ENCODE measurements around the gene KSR1. TPM values are rescaled to one million over a fixed set of nuclear protein-coding genes. Genes with fewer than 3 reads are reported as not detected.

Gene KSR1
- total and polyA plus RNA-seq, 2 experiments from 2014 or later: 7.8 to 53.2 TPM

DNA sequence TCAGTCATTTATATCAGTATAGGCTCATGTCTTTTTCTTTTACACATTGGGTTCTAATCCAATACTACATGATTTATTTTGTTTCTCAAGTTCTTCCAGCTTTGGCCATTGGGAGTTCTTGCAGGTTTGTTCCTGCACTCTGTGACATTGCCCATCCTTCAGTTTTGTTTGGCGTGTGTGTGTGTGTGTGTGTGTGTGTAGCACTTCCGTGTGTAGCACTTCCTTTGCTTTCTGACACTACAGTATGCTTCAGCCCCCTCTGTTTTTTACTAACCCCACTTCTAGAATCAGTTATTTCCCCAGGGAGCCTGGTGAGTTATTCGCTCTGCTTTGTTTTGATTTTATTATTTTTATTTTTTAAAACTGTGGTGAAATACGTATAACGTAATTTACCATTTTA is 99.1 kb downstream of the KSR1 start:
- Histone ChIP-seq H3K36me3 (ENCODE audit: insufficient read depth) (no peaks in the 10 kb centered on the region), H4K20me1 (replicated peaks; ENCODE audit: insufficient read depth) (no peaks in the 10 kb centered on the region), H3K79me2 (replicated peaks; ENCODE audit: insufficient read depth) (no peaks in the 10 kb centered on the region; the same call in 1 of the 2 replicates), H3K4me1 (ENCODE audit: insufficient read depth) (peaks cover 2% of the 10 kb centered on the region; the same call in 1 of the 2 replicates), H3F3A (replicated peaks; ENCODE audit: low read depth) (no peaks in the 10 kb centered on the region), H3K4me2 (no peak overlapping the region), H3K9me2 (ENCODE audit: insufficient read depth) (no peaks in the 10 kb centered on the region), H3K27ac (ENCODE audit: low read depth) (no peak overlapping the region), H2AFZ (no peak overlapping the region), H3K27me3 (ENCODE audit: insufficient read depth) (no peaks in the 10 kb centered on the region), H3K4me3 (no peak overlapping the region)
- Mint-ChIP-seq H3K27me3 (ENCODE audit: insufficient read depth, low read depth, poor library complexity) (peaks cover 11% of the 10 kb centered on the region), H3K4me1 (peaks cover 22% of the 10 kb centered on the region), H3K4me3 (no peak overlapping the region), H3K36me3 (ENCODE audit: low read depth) (peaks cover 31% of the 10 kb centered on the region), H3K9me3 (peaks cover 4% of the 10 kb centered on the region; the same call in 2 of the 3 replicates), H3K27ac (no peak overlapping the region)
- TF ChIP-seq, protein P1, sequence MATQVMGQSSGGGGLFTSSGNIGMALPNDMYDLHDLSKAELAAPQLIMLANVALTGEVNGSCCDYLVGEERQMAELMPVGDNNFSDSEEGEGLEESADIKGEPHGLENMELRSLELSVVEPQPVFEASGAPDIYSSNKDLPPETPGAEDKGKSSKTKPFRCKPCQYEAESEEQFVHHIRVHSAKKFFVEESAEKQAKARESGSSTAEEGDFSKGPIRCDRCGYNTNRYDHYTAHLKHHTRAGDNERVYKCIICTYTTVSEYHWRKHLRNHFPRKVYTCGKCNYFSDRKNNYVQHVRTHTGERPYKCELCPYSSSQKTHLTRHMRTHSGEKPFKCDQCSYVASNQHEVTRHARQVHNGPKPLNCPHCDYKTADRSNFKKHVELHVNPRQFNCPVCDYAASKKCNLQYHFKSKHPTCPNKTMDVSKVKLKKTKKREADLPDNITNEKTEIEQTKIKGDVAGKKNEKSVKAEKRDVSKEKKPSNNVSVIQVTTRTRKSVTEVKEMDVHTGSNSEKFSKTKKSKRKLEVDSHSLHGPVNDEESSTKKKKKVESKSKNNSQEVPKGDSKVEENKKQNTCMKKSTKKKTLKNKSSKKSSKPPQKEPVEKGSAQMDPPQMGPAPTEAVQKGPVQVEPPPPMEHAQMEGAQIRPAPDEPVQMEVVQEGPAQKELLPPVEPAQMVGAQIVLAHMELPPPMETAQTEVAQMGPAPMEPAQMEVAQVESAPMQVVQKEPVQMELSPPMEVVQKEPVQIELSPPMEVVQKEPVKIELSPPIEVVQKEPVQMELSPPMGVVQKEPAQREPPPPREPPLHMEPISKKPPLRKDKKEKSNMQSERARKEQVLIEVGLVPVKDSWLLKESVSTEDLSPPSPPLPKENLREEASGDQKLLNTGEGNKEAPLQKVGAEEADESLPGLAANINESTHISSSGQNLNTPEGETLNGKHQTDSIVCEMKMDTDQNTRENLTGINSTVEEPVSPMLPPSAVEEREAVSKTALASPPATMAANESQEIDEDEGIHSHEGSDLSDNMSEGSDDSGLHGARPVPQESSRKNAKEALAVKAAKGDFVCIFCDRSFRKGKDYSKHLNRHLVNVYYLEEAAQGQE (IDR thresholded peaks at IDR 0.05; ENCODE audit: unreplicated experiment): no peak
- TF ChIP-seq CREB1 (CRISPR knock-in tag; IDR thresholded peaks at IDR 0.05; ENCODE audit: low read depth) (no peak), EZH2phosphoT487 (IDR thresholded peaks at IDR 0.05; ENCODE audit: unreplicated experiment) (no peak), STAT1 (IDR thresholded peaks at IDR 0.05; ENCODE audit: unreplicated experiment) (no peak), POLR2AphosphoS5 (IDR thresholded peaks at IDR 0.05; ENCODE audit: low read depth) (no peak), ZNF114 (CRISPR knock-in tag; IDR thresholded peaks at IDR 0.05) (no peak), NANOG (IDR thresholded peaks at IDR 0.05; ENCODE audit: borderline replicate concordance) (no peak), ZNF331 (CRISPR knock-in tag; IDR thresholded peaks at IDR 0.05; ENCODE audit: low read depth) (no peak), EZH2 (IDR thresholded peaks at IDR 0.05; ENCODE audit: low read depth, unreplicated experiment) (no peak), JUNB (IDR thresholded peaks at IDR 0.05; ENCODE audit: unreplicated experiment) (no peak)
- TF ChIP-seq, protein P2, sequence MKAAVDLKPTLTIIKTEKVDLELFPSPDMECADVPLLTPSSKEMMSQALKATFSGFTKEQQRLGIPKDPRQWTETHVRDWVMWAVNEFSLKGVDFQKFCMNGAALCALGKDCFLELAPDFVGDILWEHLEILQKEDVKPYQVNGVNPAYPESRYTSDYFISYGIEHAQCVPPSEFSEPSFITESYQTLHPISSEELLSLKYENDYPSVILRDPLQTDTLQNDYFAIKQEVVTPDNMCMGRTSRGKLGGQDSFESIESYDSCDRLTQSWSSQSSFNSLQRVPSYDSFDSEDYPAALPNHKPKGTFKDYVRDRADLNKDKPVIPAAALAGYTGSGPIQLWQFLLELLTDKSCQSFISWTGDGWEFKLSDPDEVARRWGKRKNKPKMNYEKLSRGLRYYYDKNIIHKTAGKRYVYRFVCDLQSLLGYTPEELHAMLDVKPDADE (IDR thresholded peaks at IDR 0.05): no peak
- TF ChIP-seq, protein P3, sequence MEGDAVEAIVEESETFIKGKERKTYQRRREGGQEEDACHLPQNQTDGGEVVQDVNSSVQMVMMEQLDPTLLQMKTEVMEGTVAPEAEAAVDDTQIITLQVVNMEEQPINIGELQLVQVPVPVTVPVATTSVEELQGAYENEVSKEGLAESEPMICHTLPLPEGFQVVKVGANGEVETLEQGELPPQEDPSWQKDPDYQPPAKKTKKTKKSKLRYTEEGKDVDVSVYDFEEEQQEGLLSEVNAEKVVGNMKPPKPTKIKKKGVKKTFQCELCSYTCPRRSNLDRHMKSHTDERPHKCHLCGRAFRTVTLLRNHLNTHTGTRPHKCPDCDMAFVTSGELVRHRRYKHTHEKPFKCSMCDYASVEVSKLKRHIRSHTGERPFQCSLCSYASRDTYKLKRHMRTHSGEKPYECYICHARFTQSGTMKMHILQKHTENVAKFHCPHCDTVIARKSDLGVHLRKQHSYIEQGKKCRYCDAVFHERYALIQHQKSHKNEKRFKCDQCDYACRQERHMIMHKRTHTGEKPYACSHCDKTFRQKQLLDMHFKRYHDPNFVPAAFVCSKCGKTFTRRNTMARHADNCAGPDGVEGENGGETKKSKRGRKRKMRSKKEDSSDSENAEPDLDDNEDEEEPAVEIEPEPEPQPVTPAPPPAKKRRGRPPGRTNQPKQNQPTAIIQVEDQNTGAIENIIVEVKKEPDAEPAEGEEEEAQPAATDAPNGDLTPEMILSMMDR (conservative IDR thresholded peaks at IDR 0.05; ENCODE audit: low read depth in 2 of 2): no peak
- TF ChIP-seq, protein P4, sequence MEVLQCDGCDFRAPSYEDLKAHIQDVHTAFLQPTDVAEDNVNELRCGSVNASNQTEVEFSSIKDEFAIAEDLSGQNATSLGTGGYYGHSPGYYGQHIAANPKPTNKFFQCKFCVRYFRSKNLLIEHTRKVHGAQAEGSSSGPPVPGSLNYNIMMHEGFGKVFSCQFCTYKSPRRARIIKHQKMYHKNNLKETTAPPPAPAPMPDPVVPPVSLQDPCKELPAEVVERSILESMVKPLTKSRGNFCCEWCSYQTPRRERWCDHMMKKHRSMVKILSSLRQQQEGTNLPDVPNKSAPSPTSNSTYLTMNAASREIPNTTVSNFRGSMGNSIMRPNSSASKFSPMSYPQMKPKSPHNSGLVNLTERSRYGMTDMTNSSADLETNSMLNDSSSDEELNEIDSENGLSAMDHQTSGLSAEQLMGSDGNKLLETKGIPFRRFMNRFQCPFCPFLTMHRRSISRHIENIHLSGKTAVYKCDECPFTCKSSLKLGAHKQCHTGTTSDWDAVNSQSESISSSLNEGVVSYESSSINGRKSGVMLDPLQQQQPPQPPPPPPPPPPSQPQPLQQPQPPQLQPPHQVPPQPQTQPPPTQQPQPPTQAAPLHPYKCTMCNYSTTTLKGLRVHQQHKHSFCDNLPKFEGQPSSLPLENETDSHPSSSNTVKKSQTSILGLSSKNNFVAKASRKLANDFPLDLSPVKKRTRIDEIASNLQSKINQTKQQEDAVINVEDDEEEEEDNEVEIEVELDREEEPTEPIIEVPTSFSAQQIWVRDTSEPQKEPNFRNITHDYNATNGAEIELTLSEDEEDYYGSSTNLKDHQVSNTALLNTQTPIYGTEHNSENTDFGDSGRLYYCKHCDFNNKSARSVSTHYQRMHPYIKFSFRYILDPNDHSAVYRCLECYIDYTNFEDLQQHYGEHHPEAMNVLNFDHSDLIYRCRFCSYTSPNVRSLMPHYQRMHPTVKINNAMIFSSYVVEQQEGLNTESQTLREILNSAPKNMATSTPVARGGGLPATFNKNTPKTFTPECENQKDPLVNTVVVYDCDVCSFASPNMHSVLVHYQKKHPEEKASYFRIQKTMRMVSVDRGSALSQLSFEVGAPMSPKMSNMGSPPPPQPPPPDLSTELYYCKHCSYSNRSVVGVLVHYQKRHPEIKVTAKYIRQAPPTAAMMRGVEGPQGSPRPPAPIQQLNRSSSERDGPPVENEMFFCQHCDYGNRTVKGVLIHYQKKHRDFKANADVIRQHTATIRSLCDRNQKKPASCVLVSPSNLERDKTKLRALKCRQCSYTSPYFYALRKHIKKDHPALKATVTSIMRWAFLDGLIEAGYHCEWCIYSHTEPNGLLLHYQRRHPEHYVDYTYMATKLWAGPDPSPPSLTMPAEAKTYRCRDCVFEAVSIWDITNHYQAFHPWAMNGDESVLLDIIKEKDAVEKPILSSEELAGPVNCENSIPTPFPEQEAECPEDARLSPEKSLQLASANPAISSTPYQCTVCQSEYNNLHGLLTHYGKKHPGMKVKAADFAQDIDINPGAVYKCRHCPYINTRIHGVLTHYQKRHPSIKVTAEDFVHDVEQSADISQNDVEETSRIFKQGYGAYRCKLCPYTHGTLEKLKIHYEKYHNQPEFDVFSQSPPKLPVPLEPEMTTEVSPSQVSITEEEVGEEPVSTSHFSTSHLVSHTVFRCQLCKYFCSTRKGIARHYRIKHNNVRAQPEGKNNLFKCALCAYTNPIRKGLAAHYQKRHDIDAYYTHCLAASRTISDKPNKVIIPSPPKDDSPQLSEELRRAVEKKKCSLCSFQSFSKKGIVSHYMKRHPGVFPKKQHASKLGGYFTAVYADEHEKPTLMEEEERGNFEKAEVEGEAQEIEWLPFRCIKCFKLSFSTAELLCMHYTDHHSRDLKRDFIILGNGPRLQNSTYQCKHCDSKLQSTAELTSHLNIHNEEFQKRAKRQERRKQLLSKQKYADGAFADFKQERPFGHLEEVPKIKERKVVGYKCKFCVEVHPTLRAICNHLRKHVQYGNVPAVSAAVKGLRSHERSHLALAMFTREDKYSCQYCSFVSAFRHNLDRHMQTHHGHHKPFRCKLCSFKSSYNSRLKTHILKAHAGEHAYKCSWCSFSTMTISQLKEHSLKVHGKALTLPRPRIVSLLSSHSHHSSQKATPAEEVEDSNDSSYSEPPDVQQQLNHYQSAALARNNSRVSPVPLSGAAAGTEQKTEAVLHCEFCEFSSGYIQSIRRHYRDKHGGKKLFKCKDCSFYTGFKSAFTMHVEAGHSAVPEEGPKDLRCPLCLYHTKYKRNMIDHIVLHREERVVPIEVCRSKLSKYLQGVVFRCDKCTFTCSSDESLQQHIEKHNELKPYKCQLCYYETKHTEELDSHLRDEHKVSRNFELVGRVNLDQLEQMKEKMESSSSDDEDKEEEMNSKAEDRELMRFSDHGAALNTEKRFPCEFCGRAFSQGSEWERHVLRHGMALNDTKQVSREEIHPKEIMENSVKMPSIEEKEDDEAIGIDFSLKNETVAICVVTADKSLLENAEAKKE (CRISPR knock-in tag; IDR thresholded peaks at IDR 0.05): no peak
- ATAC-seq (no peak), DNase-seq (ENCODE audit: low spot score) (no peak)
